ENCODE data around the gene IL2RA. TPM values are rescaled to one million over a fixed set of nuclear protein-coding genes. Genes with fewer than 3 reads are reported as not detected.

Gene IL2RA
- total RNA-seq, 1 experiment from 2014 or later = not detected

DNA sequence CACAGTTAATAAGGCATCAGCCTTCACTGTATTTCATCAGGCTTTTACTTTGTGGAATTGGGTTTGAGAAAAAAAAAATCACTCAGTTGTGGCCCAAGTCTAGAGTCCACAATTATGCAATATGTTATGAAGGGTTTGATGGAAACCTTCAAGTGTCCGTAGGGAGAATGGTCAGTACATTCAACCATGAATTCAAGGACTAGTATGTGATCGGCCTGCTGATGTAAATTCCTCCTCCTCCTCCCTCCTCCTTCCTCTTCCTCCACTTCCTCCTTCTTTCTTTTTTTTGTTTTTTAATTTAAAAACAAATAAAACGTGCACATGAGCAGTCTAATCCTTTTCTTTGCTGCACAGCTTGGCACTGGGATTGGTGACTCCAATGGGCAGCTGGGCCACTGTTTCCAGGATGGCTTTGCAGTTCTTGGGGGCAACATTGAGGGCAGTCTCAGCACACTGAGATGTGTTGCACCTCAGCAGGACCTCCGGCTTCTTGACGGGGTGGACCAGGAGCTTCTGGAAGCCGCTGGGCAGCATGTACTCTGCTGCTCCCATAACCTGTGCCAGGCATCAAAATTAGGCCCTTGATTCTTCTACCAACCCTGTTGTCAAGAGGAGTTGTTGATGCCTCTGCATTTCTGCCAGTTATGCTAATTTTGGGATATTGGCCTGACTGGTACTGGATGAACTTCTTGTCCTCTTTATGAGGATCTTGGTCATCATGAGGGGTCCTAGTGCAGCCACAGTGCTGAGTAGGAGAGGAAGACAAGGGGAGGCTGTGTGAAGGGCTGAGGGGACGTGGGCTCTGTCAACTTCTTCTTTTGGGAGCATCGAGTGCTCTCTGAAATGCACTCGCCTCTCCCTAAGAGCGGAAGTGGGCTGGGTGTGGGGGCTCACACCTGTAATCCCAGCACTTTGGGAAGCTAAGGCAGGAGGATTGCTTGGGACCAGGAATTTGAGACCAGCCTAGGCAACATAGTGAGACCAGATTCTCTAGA lies 9.3 kb upstream of the IL2RA start:
- Histone ChIP-seq H3F3A (ENCODE audit: low read length, unreplicated experiment) (no peaks in the 10 kb centered on the region), H3K4me1 (ENCODE audit: insufficient read depth, low read length) (no peaks in the 10 kb centered on the region; the same call in 1 of the 2 replicates), H3K27me3 (ENCODE audit: low read length) (peaks cover 7% of the 10 kb centered on the region; the same call in 1 of the 2 replicates), H3K9me3 (ENCODE audit: low read length) (no peaks in the 10 kb centered on the region), H3K27ac (ENCODE audit: low read length) (no peak overlapping the region), H3K79me2 (ENCODE audit: low read length) (no peaks in the 10 kb centered on the region), H3K9me2 (replicated peaks; ENCODE audit: low read length) (no peaks in the 10 kb centered on the region), H3K4me3 (ENCODE audit: low read length) (no peak overlapping the region), H4K20me1 (ENCODE audit: low read length) (no peaks in the 10 kb centered on the region), H2AFZ (ENCODE audit: low read length) (no peak overlapping the region), H3K4me2 (ENCODE audit: low read length) (no peak overlapping the region), H3K9ac (ENCODE audit: low read length) (no peak overlapping the region), H3K36me3 (ENCODE audit: low read depth, low read length) (no peaks in the 10 kb centered on the region)
- ChIA-PET POLR2A (ENCODE audit: unreplicated experiment) (no interaction called here), CTCF (no interaction called here)
- intact Hi-C loops (cut with micrococcal nuclease) = no loop called here
- BruUV-seq (replicated peaks) = no TSS peak
- no peak for DNase-seq
- ATAC-seq = no peak
- no peak for TF ChIP-seq EZH2phosphoT487 (IDR thresholded peaks at IDR 0.05; ENCODE audit: borderline replicate concordance, low read length)
- TF ChIP-seq, protein P1, sequence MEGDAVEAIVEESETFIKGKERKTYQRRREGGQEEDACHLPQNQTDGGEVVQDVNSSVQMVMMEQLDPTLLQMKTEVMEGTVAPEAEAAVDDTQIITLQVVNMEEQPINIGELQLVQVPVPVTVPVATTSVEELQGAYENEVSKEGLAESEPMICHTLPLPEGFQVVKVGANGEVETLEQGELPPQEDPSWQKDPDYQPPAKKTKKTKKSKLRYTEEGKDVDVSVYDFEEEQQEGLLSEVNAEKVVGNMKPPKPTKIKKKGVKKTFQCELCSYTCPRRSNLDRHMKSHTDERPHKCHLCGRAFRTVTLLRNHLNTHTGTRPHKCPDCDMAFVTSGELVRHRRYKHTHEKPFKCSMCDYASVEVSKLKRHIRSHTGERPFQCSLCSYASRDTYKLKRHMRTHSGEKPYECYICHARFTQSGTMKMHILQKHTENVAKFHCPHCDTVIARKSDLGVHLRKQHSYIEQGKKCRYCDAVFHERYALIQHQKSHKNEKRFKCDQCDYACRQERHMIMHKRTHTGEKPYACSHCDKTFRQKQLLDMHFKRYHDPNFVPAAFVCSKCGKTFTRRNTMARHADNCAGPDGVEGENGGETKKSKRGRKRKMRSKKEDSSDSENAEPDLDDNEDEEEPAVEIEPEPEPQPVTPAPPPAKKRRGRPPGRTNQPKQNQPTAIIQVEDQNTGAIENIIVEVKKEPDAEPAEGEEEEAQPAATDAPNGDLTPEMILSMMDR (conservative IDR thresholded peaks at IDR 0.05; ENCODE audit: low read depth, low read length) = no peak
- no peak for TF ChIP-seq EZH2 (IDR thresholded peaks at IDR 0.05; ENCODE audit: low read length, unreplicated experiment)

DNA sequence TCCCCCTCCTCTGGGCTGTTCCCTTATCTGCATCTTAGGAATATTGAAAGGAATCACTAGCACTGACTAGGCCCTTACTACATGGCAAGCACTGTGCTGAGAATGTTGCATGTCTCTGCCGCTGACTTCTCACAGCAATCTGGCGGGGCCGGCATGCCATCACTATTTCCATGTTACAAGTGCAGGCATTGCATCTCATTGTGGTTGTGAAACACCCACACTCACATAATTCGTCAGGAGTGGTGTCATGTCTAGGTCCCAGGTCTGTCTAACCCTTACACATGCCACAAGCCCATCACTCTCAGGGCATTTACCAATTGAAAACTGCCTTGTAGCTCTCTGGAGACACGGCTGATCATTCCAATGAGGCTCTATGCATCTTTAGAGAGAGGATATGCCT lies 8.5 kb upstream of the IL2RA start:
- no peaks in the 10 kb centered on the region for H4K20me1 ChIP-seq (ENCODE audit: low read length)
- no peak for ATAC-seq
- H2AFZ ChIP-seq (ENCODE audit: low read length) = no peak overlapping the region
- no peaks in the 10 kb centered on the region for H3K9me3 ChIP-seq (ENCODE audit: low read length)
- no peaks in the 10 kb centered on the region; the same call in 1 of the 2 replicates for H3K4me1 ChIP-seq (ENCODE audit: insufficient read depth, low read length)
- H3F3A ChIP-seq (ENCODE audit: low read length, unreplicated experiment) = no peaks in the 10 kb centered on the region
- no peak overlapping the region for H3K9ac ChIP-seq (ENCODE audit: low read length)
- BruUV-seq (replicated peaks) = no TSS peak
- no peaks in the 10 kb centered on the region for H3K36me3 ChIP-seq (ENCODE audit: low read depth, low read length)
- intact Hi-C loops (cut with micrococcal nuclease) = no loop called here
- H3K79me2 ChIP-seq (ENCODE audit: low read length) = no peaks in the 10 kb centered on the region
- no peak for DNase-seq
- POLR2A ChIA-PET (ENCODE audit: unreplicated experiment) = no interaction called here
- H3K27ac ChIP-seq (ENCODE audit: low read length) = no peak overlapping the region
- peaks cover 8% of the 10 kb centered on the region; the same call in 1 of the 2 replicates for H3K27me3 ChIP-seq (ENCODE audit: low read length)
- H3K4me3 ChIP-seq (ENCODE audit: low read length) = no peak overlapping the region
- no peaks in the 10 kb centered on the region for H3K9me2 ChIP-seq (replicated peaks; ENCODE audit: low read length)
- TF ChIP-seq EZH2phosphoT487 (IDR thresholded peaks at IDR 0.05; ENCODE audit: borderline replicate concordance, low read length) (no peak), EZH2 (IDR thresholded peaks at IDR 0.05; ENCODE audit: low read length, unreplicated experiment) (no peak)
- TF ChIP-seq, protein P1 (conservative IDR thresholded peaks at IDR 0.05; ENCODE audit: low read depth, low read length) = no peak
- no peak overlapping the region for H3K4me2 ChIP-seq (ENCODE audit: low read length)
- CTCF ChIA-PET = no interaction called here

All from PC-3 (cell line).